Right lobe of liver (tissue), 4 donors: ENCODE results near the gene RABL3.

Experiments
- POLR2A ChIP-seq: fragments of 450-650 bp; IDR thresholded peaks from one replicate; pipeline ENCODE4 v1.6.1; 2017; ENCODE audit warnings: antibody characterized with exemption, mild to moderate bottlenecking
- TF ChIP-seq, protein P1 (sequence below), 4 donors: fragments of 200-600 bp in 3 of 4; fragments of 450-650 bp in 1 of 4; IDR thresholded peaks; one replicate each; pipeline versions ENCODE4 v1.5.1 to v1.8.0; 2016 to 2022; ENCODE audit warnings: antibody characterized with exemption in 4 of 4, mild to moderate bottlenecking in 2 of 4
- donor health status: DM: no; HTN: no; CAD: no.
- donor health status: DM: no; HTN: no; CAD: no.
- donor health status: DM: no; HTN: yes; CAD: no.

GRCh38 chr3:120649830-120650233 is 92.5 kb downstream of the RABL3 start:
- TF ChIP-seq, protein P1, sequence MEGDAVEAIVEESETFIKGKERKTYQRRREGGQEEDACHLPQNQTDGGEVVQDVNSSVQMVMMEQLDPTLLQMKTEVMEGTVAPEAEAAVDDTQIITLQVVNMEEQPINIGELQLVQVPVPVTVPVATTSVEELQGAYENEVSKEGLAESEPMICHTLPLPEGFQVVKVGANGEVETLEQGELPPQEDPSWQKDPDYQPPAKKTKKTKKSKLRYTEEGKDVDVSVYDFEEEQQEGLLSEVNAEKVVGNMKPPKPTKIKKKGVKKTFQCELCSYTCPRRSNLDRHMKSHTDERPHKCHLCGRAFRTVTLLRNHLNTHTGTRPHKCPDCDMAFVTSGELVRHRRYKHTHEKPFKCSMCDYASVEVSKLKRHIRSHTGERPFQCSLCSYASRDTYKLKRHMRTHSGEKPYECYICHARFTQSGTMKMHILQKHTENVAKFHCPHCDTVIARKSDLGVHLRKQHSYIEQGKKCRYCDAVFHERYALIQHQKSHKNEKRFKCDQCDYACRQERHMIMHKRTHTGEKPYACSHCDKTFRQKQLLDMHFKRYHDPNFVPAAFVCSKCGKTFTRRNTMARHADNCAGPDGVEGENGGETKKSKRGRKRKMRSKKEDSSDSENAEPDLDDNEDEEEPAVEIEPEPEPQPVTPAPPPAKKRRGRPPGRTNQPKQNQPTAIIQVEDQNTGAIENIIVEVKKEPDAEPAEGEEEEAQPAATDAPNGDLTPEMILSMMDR (IDR thresholded peaks at IDR 0.05), result no peak
- peak; percentile 7 for TF ChIP-seq POLR2A
